Measurements from ENCODE around the gene S100A5.

GRCh38 chr1:153553096-153553495 lies 12.4 kb upstream of the S100A5 start:
- TF ChIP-seq CREB1 (IDR thresholded peaks at IDR 0.05) (no peak), CTCF (IDR thresholded peaks at IDR 0.05; ENCODE audit: control extremely low read depth in 1 of 3, insufficient read depth in 1 of 3, low read depth in 1 of 3, low read length in 3 of 3) (no peak), EP300 (IDR thresholded peaks at IDR 0.05; ENCODE audit: borderline replicate concordance in 1 of 2, low read depth in 2 of 2, low read length in 2 of 2) (no peak), CHD2 (IDR thresholded peaks at IDR 0.05; ENCODE audit: low read length) (no peak), BRCA1 (IDR thresholded peaks at IDR 0.05; ENCODE audit: low read depth, low read length) (no peak), SP1 (IDR thresholded peaks at IDR 0.05; ENCODE audit: low read depth, low read length) (no peak), POLR2A (IDR thresholded peaks at IDR 0.05; ENCODE audit: control extremely low read depth in 1 of 2, low read depth in 2 of 2, low read length in 2 of 2) (no peak), EZH2 (IDR thresholded peaks at IDR 0.05; ENCODE audit: low read depth, low read length, severe bottlenecking) (no peak), SRF (IDR thresholded peaks at IDR 0.05; ENCODE audit: low read depth, low read length) (no peak), RBBP5 (IDR thresholded peaks at IDR 0.05; ENCODE audit: borderline replicate concordance, low read depth, low read length) (no peak), POLR2AphosphoS5 (IDR thresholded peaks at IDR 0.05; ENCODE audit: low read depth, low read length) (no peak), TCF12 (IDR thresholded peaks at IDR 0.05; ENCODE audit: low read depth, low read length) (no peak), EGR1 (IDR thresholded peaks at IDR 0.05; ENCODE audit: borderline replicate concordance, low read depth, low read length) (no peak)

All from H1 (cell line).